Chondrocyte (in vitro differentiated cells): ENCODE results near the gene PKD1L1. TPM values are rescaled to one million over a fixed set of nuclear protein-coding genes. Genes with fewer than 3 reads are reported as not detected.
A peak's percentile ranks its signal among the peaks of the same experiment; 100 is the strongest.
"Not testable (repeated sequence)": the region's sequence is repeated elsewhere in the genome, so short reads cannot be mapped to it uniquely, and the experiment has no call there.

Experiments used
- DNase-seq: peaks from one replicate; pipeline ENCODE4 v3.0.0; 2021; ENCODE audit warnings: mixed read lengths, low spot score
- H3K27ac Mint-ChIP-seq: one replicate; pipeline ENCODE4 v1.8.0; 2021; ENCODE audit warnings: mild to moderate bottlenecking, moderate library complexity, mixed read lengths; ENCODE audit not compliant: unreplicated experiment
- H3K27me3 Mint-ChIP-seq: 2 replicates; pipeline ENCODE4 v1.8.0; 2021; ENCODE audit warnings: low read depth, mixed read lengths
- H3K36me3 Mint-ChIP-seq: 2 replicates; pipeline ENCODE4 v1.8.0; 2021; ENCODE audit warnings: low read depth, mixed read lengths
- H3K4me1 Mint-ChIP-seq: 2 replicates; pipeline ENCODE4 v1.8.0; 2021; ENCODE audit warnings: low read depth, mild to moderate bottlenecking, mixed read lengths
- H3K4me3 Mint-ChIP-seq: one replicate; pipeline ENCODE4 v1.8.0; 2021; ENCODE audit warnings: mild to moderate bottlenecking, moderate library complexity, mixed read lengths; ENCODE audit not compliant: unreplicated experiment
- H3K9me3 Mint-ChIP-seq: 2 replicates; pipeline ENCODE4 v1.8.0; 2021; ENCODE audit warnings: low read depth, mixed read lengths
- total RNA-seq: library from RNA; stranded (reverse); gene quantifications from 3 replicates; pipeline ENCODE4 v1.2.1, GENCODE V29; 2021
- TF ChIP-seq, protein P1 (sequence below): fragments of 200-600 bp; sonication (generic); IDR thresholded peaks from 2 replicates; pipeline ENCODE4 v1.5.0; 2021; ENCODE audit warnings: antibody characterized with exemption, mild to moderate bottlenecking, moderate library complexity

The PKD1L1 gene
- total RNA-seq, 1 donor from 2014 or later: 0.25 TPM

DNA sequence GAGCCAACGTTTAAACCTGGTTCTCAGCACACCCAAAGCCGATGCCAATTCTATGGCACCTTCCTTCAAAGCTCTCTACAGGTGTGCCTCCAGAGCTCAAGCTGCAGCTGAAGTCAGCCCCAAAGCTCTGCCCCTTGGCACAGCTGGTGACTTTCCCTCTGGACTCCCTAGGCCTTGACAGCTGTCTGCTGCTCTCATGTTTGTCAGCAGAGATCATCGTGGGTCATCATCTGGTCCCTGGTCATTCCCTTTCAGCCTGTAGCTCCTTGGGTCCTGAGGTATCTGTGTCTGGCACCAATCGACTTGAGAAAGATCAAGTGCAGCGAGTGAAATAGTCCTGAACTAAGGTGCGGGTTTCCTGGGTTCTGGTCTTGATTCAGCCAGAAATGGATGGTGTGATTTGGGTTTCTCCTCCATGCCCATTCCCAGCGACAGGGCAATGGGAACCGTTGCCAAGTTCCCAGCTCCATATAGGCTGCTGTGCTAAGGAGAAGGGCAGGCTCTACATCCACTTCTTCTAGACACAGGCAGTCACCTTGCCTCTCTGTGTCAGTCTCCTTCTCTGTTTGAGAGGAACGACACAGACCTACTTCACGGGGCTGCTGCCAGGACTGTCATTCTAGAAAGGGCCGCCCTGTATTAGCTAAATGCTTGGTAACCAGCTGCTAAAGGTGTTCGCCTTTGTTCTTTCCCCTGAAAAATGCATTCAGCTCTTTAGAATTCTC, 3.6 kb downstream of the PKD1L1 start:
- H3K36me3 Mint-ChIP-seq: no peaks in the 10 kb centered on the region
- no peaks in the 10 kb centered on the region for H3K9me3 Mint-ChIP-seq
- H3K4me3 Mint-ChIP-seq: no peak overlapping the region
- H3K27me3 Mint-ChIP-seq: no peaks in the 10 kb centered on the region
- H3K27ac Mint-ChIP-seq: no peak overlapping the region
- H3K4me1 Mint-ChIP-seq: peaks cover 64% of the 10 kb centered on the region
- TF ChIP-seq, protein P1, sequence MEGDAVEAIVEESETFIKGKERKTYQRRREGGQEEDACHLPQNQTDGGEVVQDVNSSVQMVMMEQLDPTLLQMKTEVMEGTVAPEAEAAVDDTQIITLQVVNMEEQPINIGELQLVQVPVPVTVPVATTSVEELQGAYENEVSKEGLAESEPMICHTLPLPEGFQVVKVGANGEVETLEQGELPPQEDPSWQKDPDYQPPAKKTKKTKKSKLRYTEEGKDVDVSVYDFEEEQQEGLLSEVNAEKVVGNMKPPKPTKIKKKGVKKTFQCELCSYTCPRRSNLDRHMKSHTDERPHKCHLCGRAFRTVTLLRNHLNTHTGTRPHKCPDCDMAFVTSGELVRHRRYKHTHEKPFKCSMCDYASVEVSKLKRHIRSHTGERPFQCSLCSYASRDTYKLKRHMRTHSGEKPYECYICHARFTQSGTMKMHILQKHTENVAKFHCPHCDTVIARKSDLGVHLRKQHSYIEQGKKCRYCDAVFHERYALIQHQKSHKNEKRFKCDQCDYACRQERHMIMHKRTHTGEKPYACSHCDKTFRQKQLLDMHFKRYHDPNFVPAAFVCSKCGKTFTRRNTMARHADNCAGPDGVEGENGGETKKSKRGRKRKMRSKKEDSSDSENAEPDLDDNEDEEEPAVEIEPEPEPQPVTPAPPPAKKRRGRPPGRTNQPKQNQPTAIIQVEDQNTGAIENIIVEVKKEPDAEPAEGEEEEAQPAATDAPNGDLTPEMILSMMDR: no peak
- DNase-seq: no peak

DNA sequence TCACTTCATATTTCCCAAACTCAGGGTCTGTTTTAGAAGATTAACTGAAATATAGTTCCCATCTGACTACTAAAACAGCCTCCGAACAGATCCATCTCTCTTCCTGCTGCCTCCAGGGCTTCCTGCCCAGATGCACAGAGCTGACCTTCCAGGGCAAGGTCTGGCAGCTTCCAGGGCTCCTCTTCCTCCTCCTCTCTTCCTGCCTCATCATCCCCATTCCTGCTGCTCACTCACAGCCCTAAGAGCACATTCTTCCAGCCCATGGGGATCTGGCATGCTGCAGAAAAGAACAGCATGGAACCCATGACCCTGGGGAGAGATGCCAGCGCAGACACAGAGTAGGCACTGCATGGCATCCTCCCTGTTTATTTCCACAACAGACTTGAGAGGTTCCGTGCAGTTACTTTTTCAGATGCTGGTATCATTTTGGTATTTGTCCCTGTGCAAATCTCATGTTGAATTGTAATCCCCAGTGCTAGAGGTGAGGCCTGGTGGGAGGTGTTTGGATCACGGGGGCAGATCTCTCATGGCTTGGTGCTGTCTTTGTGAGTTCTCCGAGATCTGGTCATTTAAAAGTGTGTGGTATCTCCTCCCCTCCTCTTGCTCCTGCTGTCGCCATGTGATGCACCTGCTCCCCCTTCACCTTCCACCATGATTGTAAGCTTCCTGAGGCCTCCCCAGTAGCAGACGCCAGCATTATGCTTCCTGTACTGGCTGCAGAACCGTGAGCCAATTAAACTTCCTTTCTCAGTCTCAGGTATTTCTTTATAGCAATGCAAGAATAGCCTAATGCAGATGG, 4.4 kb downstream of the PKD1L1 start:
- DNase-seq: no peak
- H3K9me3 Mint-ChIP-seq: no peaks in the 10 kb centered on the region
- TF ChIP-seq, protein P1: no peak
- H3K27ac Mint-ChIP-seq: peak overlapping the region; percentile 35
- no peaks in the 10 kb centered on the region for H3K36me3 Mint-ChIP-seq
- no peaks in the 10 kb centered on the region for H3K27me3 Mint-ChIP-seq
- no peak overlapping the region for H3K4me3 Mint-ChIP-seq
- H3K4me1 Mint-ChIP-seq: peaks cover 70% of the 10 kb centered on the region

DNA sequence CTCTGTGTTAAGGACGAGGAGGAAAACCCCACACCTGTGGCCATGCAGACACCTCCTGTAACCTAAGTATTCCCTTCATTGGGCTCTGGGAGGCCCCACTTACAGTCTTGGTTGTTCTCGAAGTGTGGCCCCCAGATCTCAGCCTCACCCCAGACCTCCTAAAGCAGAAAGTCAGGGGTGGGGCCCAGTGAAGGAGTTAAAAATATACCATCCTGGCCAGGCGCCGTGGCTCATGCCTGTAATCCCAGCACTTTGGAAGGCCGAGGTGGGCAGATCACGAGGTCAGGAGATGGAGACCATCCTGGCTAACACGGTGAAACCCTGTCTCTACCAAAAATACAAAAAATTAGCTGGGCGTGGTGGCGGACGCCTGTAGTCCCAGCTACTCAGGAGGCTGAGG, 5.6 kb downstream of the PKD1L1 start:
- H3K4me1 Mint-ChIP-seq: peaks cover 61% of the 10 kb centered on the region
- DNase-seq, H3K4me3 Mint-ChIP-seq: not testable (repeated sequence)

DNA sequence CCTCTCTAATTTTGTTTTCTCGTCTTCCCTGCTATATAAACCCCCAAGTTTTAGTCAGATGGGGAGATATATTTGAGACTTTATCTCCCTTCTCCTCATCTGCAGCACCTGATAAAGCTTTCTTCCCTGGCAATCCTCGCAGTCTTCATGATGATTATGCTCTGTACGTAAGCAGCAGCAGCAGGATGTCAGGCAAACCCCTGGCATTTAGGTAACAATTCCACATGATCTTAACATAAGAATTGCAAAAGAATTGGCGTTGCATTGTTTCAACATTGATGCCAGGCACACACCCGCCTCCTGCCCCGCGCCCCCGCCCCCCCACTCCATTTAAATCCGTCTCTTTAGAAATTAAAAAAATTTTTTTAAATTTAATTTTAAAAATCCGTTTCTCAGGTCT, 6.1 kb downstream of the PKD1L1 start:
- Mint-ChIP-seq H3K9me3 (no peaks in the 10 kb centered on the region), H3K4me3 (no peak overlapping the region), H3K36me3 (no peaks in the 10 kb centered on the region), H3K27ac (peak overlapping the region; percentile 96), H3K27me3 (no peaks in the 10 kb centered on the region), H3K4me1 (peaks cover 66% of the 10 kb centered on the region)
- TF ChIP-seq, protein P1: no peak
- no peak for DNase-seq

More for the DNA sequence above, 5.6 kb downstream of the PKD1L1 start:
- not testable (repeated sequence) for H3K36me3 Mint-ChIP-seq, H3K27me3 Mint-ChIP-seq, H3K27ac Mint-ChIP-seq, H3K9me3 Mint-ChIP-seq

DNA sequence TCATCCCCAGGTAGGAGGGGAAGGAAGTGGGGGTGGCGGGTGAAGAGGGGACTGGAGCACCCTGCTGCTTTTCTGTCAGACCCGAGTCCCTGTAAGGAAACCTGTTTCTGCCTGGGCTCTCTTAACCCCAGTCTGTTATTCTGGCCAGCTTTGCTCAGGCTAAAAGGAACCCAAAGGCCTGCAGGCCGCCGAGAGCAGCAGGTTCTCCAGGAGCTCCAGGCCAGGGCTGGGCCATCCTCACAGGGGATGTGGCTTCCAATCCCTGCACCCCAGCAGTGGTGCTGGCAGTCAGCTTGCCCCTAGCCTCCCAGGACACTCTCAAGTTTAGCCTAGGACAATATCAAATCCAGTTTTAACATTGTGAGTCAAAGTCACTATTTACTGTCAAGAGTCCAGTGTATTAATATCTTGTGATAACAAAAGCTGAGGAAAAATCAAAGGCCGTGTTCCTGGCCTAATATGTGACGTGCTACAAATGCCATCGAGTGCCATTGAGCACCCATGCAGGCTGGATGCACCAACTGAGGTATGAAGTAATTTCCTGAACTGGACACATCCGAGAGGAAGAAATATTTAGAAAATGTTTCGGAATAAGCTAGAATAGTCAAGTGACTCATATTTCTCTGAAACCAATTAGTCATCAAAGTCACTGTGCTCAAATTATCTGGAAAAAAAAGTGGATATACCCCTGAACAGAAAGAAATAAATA, 7.0 kb downstream of the PKD1L1 start:
- H3K27me3 Mint-ChIP-seq: no peaks in the 10 kb centered on the region
- peaks cover 66% of the 10 kb centered on the region for H3K4me1 Mint-ChIP-seq
- TF ChIP-seq, protein P1: no peak
- H3K27ac Mint-ChIP-seq: peak overlapping the region; percentile 96
- H3K9me3 Mint-ChIP-seq: no peaks in the 10 kb centered on the region
- no peaks in the 10 kb centered on the region for H3K36me3 Mint-ChIP-seq
- DNase-seq: no peak
- H3K4me3 Mint-ChIP-seq: no peak overlapping the region
